Endothelial cell of umbilical vein (primary cell): Measurements from ENCODE around the gene MYF6.

Experiments
- EZH2 ChIP-seq: IDR thresholded peaks from 2 replicates; pipeline ENCODE4 v1.6.1; 2012; ENCODE audit warnings: borderline replicate concordance, low read depth, mild to moderate bottlenecking, moderate library complexity, low read length, inconsistent platforms; ENCODE audit not compliant: severe bottlenecking
- FOS ChIP-seq: IDR thresholded peaks from 2 replicates; pipeline ENCODE4 v1.6.1; 2011; ENCODE audit warnings: mild to moderate bottlenecking, low read length, moderate library complexity, borderline replicate concordance; ENCODE audit not compliant: insufficient read depth
- MYC ChIP-seq: IDR thresholded peaks from one replicate; pipeline ENCODE4 v1.6.1; 2011; ENCODE audit warnings: mild to moderate bottlenecking, low read depth, low read length
- POLR2A ChIP-seq: IDR thresholded peaks from 2 replicates; pipeline ENCODE4 v1.6.1; 2012; ENCODE audit warnings: low read depth, mild to moderate bottlenecking, control low read depth, low read length
- POLR2AphosphoS5 ChIP-seq: IDR thresholded peaks from 2 replicates; pipeline ENCODE4 v1.6.1; 2012; ENCODE audit warnings: low read depth, mild to moderate bottlenecking, control low read depth, low read length, moderate library complexity; ENCODE audit not compliant: insufficient read depth
- TF ChIP-seq, protein P1 (sequence below), 2 donors: IDR thresholded peaks; 1 replicate in 1 of 2; 2 replicates in 1 of 2; pipeline ENCODE4 v1.5.1; 2011; ENCODE audit warnings: low read length in 2 of 2, mild to moderate bottlenecking in 2 of 2, moderate library complexity in 2 of 2, control low read depth in 1 of 2, inconsistent platforms in 1 of 2, low read depth in 1 of 2; ENCODE audit not compliant: insufficient read depth in 1 of 2; ENCODE audit errors: extremely low read depth in 1 of 2
- TF ChIP-seq, protein P2 (sequence below): IDR thresholded peaks from 2 replicates; pipeline ENCODE4 v1.6.1; 2011; ENCODE audit not compliant: insufficient read depth, insufficient read length

DNA sequence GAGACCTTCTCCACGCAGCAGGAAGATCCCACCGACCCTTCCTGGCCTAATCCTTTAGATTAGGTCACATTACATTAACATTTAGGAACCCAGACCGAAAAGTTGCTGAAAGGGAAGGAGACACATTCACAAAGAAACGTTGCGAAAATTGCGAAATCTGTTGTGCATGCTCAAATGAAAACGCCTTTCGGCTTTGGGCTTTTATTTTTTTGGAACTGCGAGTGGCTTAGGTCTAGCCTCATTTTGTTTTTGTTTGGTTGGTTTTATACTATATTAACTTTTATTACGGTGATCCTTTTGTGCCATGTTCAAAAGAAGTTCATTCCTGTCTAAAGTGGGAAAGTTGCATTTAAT is 1.5 kb downstream of the MYF6 start:
- TF ChIP-seq, protein P1, sequence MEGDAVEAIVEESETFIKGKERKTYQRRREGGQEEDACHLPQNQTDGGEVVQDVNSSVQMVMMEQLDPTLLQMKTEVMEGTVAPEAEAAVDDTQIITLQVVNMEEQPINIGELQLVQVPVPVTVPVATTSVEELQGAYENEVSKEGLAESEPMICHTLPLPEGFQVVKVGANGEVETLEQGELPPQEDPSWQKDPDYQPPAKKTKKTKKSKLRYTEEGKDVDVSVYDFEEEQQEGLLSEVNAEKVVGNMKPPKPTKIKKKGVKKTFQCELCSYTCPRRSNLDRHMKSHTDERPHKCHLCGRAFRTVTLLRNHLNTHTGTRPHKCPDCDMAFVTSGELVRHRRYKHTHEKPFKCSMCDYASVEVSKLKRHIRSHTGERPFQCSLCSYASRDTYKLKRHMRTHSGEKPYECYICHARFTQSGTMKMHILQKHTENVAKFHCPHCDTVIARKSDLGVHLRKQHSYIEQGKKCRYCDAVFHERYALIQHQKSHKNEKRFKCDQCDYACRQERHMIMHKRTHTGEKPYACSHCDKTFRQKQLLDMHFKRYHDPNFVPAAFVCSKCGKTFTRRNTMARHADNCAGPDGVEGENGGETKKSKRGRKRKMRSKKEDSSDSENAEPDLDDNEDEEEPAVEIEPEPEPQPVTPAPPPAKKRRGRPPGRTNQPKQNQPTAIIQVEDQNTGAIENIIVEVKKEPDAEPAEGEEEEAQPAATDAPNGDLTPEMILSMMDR (IDR thresholded peaks at IDR 0.05; ENCODE audit: extremely low read depth in 1 of 2, insufficient read depth in 1 of 2, low read depth in 1 of 2, low read length in 2 of 2), result no peak
- TF ChIP-seq POLR2A (no peak), POLR2AphosphoS5 (no peak), EZH2 (no peak), MYC (no peak), FOS (no peak)
- TF ChIP-seq, protein P2, sequence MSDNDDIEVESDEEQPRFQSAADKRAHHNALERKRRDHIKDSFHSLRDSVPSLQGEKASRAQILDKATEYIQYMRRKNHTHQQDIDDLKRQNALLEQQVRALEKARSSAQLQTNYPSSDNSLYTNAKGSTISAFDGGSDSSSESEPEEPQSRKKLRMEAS, result no peak
